Trophoblast cell (in vitro differentiated cells and primary cell): ENCODE data around the gene DEK.

Experiments
- DNase-seq, 2 donors: peaks; one replicate each; pipeline ENCODE4 v3.0.0-alpha.2; 2016
- H2AFZ ChIP-seq: 2 replicates; pipeline ENCODE4 v1.6.1; 2013; ENCODE audit warnings: low read length, moderate library complexity, mild to moderate bottlenecking; ENCODE audit not compliant: insufficient read depth, poor library complexity
- H2AK5ac ChIP-seq: 2 replicates; pipeline ENCODE4 v1.6.1; 2013; ENCODE audit warnings: mild to moderate bottlenecking, low read length
- H2BK120ac ChIP-seq: 2 replicates; pipeline ENCODE4 v1.6.1; 2013; ENCODE audit warnings: low read length, mild to moderate bottlenecking, moderate library complexity; ENCODE audit not compliant: insufficient read depth, poor library complexity
- H2BK12ac ChIP-seq: 2 replicates; pipeline ENCODE4 v1.6.1; 2013; ENCODE audit warnings: mild to moderate bottlenecking, low read length, moderate library complexity
- H2BK5ac ChIP-seq: 2 replicates; pipeline ENCODE4 v1.6.1; 2013; ENCODE audit warnings: low read length, low read depth, moderate library complexity, mild to moderate bottlenecking; ENCODE audit not compliant: poor library complexity
- H3K14ac ChIP-seq: 2 replicates; pipeline ENCODE4 v1.6.1; 2013; ENCODE audit warnings: mild to moderate bottlenecking, low read length
- H3K18ac ChIP-seq: 2 replicates; pipeline ENCODE4 v1.6.1; 2013; ENCODE audit warnings: mild to moderate bottlenecking, low read length
- H3K23ac ChIP-seq: 2 replicates; pipeline ENCODE4 v1.6.1; 2013; ENCODE audit warnings: low read length
- H3K27ac ChIP-seq: 2 replicates; pipeline ENCODE4 v1.5.1; 2013; ENCODE audit warnings: low read depth, mild to moderate bottlenecking, inconsistent platforms, low read length, moderate library complexity
- H3K27me3 ChIP-seq: 2 replicates; pipeline ENCODE4 v1.6.1; 2013; ENCODE audit warnings: inconsistent platforms, mild to moderate bottlenecking, low read length, moderate library complexity; ENCODE audit not compliant: insufficient read depth
- H3K36me3 ChIP-seq, 2 experiments: 1 replicate in 1 of 2; 2 replicates in 1 of 2; pipeline ENCODE4 v1.6.1; 2013; ENCODE audit warnings: low read length in 2 of 2, mild to moderate bottlenecking in 2 of 2, moderate library complexity in 1 of 2; ENCODE audit not compliant: insufficient read depth in 2 of 2, control insufficient read depth in 1 of 2
- H3K4ac ChIP-seq: 2 replicates; pipeline ENCODE4 v1.6.1; 2013; ENCODE audit warnings: low read depth, mild to moderate bottlenecking, low read length, moderate library complexity
- H3K4me1 ChIP-seq, 2 experiments: 1 replicate in 1 of 2; 2 replicates in 1 of 2; pipeline ENCODE4 v1.6.1; 2013; ENCODE audit warnings: low read length in 2 of 2, mild to moderate bottlenecking in 2 of 2, moderate library complexity in 1 of 2; ENCODE audit not compliant: insufficient read depth in 2 of 2, control insufficient read depth in 1 of 2
- H3K4me2 ChIP-seq: 2 replicates; pipeline ENCODE4 v1.6.1; 2013; ENCODE audit warnings: inconsistent platforms, mild to moderate bottlenecking, low read length, moderate library complexity
- H3K4me3 ChIP-seq: 2 replicates; pipeline ENCODE4 v1.5.1; 2013; ENCODE audit warnings: mild to moderate bottlenecking, low read depth, low read length, inconsistent platforms
- H3K79me1 ChIP-seq: one replicate; pipeline ENCODE4 v1.6.1; 2013; ENCODE audit warnings: low read length
- H3K79me2 ChIP-seq: 2 replicates; pipeline ENCODE4 v1.6.1; 2013; ENCODE audit warnings: low read length, mild to moderate bottlenecking; ENCODE audit not compliant: control insufficient read depth, insufficient read depth, poor library complexity
- H3K9ac ChIP-seq: 2 replicates; pipeline ENCODE4 v1.6.1; 2013; ENCODE audit warnings: mild to moderate bottlenecking, low read length
- H3K9me3 ChIP-seq: 2 replicates; pipeline ENCODE4 v1.6.1; 2013; ENCODE audit warnings: low read depth, mild to moderate bottlenecking, control low read depth, inconsistent platforms, low read length; ENCODE audit not compliant: insufficient read depth
- H4K12ac ChIP-seq: 2 replicates; pipeline ENCODE4 v1.6.1; 2013; ENCODE audit warnings: low read depth, mild to moderate bottlenecking, low read length, moderate library complexity
- H4K8ac ChIP-seq: 2 replicates; pipeline ENCODE4 v1.6.1; 2013; ENCODE audit warnings: low read depth, mild to moderate bottlenecking, low read length, moderate library complexity
- H4K91ac ChIP-seq: one replicate; pipeline ENCODE4 v1.6.1; 2013; ENCODE audit warnings: low read depth, mild to moderate bottlenecking, low read length, moderate library complexity
- WGBS: extraction: QIAGEN DNeasy Blood & Tissue Kit; methylation state at CpG from one replicate; pipeline ENCODE4 v1.1.7; 2013; ENCODE audit warnings: missing lambda C conversion rate; ENCODE audit not compliant: insufficient read length, insufficient coverage; ENCODE audit errors: extremely low coverage; 5-methylcytosine and 5-hydroxymethylcytosine counted together

Gene DEK

GRCh38 chr6:18214003-18214402 lies 50.3 kb downstream of the DEK start:
- Histone ChIP-seq H4K12ac (no peak overlapping the region), H3K79me2 (no peaks in the 10 kb centered on the region), H2AFZ (no peak overlapping the region), H3K27ac (no peak overlapping the region), H2BK12ac (no peak overlapping the region), H3K4me1 (no peaks in the 10 kb centered on the region), H2AK5ac (no peak overlapping the region), H3K9ac (no peak overlapping the region), H3K4ac (no peak overlapping the region), H2BK5ac (no peak overlapping the region), H4K91ac (no peak overlapping the region), H3K79me1 (no peaks in the 10 kb centered on the region), H3K4me3 (no peak overlapping the region), H3K36me3 (peaks cover 3 to 8% of the 10 kb centered on the region in 2 experiments), H3K23ac (no peak overlapping the region), H4K8ac (no peak overlapping the region), H3K4me2 (no peak overlapping the region), H3K18ac (no peak overlapping the region), H2BK120ac (no peak overlapping the region), H3K9me3 (peaks cover 5% of the 10 kb centered on the region), H3K14ac (no peak overlapping the region), H3K27me3 (no peaks in the 10 kb centered on the region)
- no CpG with 5 or more reads among the region's 4 CpGs for WGBS
- no peak for DNase-seq

GRCh38 chr6:18213439-18213838 lies 50.9 kb downstream of the DEK start:
- Histone ChIP-seq H3K4me3 (no peak overlapping the region), H3K23ac (no peak overlapping the region)
- WGBS, result no CpG with 5 or more reads among the region's 9 CpGs

GRCh38 chr6:18212231-18212630 lies 52.1 kb downstream of the DEK start:
- no peak overlapping the region for H3K4me2 ChIP-seq
- H2AK5ac ChIP-seq, result no peak overlapping the region
- H3K27me3 ChIP-seq, result no peaks in the 10 kb centered on the region
- no peak overlapping the region for H3K27ac ChIP-seq
- H3K9me3 ChIP-seq, result peaks cover 4% of the 10 kb centered on the region
- H4K8ac ChIP-seq, result no peak overlapping the region
- no peak overlapping the region for H3K18ac ChIP-seq
- H3K79me2 ChIP-seq, result no peaks in the 10 kb centered on the region
- H3K14ac ChIP-seq, result no peak overlapping the region
- no peak for DNase-seq
- no peaks in the 10 kb centered on the region for H3K4me1 ChIP-seq
- no peak overlapping the region for H4K91ac ChIP-seq
- no peak overlapping the region for H2BK120ac ChIP-seq
- H3K4me3 ChIP-seq, result no peak overlapping the region
- H2BK12ac ChIP-seq, result no peak overlapping the region
- H2AFZ ChIP-seq, result no peak overlapping the region
- no peaks in the 10 kb centered on the region for H3K79me1 ChIP-seq
- no CpG with 5 or more reads among the region's 4 CpGs for WGBS
- no peak overlapping the region for H3K4ac ChIP-seq
- no peak overlapping the region for H3K9ac ChIP-seq
- H2BK5ac ChIP-seq, result no peak overlapping the region
- H4K12ac ChIP-seq, result no peak overlapping the region
- H3K23ac ChIP-seq, result no peak overlapping the region
- peaks cover 6 to 11% of the 10 kb centered on the region in 2 experiments for H3K36me3 ChIP-seq

More at GRCh38 chr6:18213439-18213838, 50.9 kb downstream of the DEK start:
- no peak overlapping the region for H3K9ac ChIP-seq
- H3K4me1 ChIP-seq, result no peaks in the 10 kb centered on the region
- H2BK120ac ChIP-seq, result no peak overlapping the region
- no peak for DNase-seq
- no peak overlapping the region for H3K27ac ChIP-seq
- H3K79me1 ChIP-seq, result no peaks in the 10 kb centered on the region
- no peak overlapping the region for H3K18ac ChIP-seq
- peaks cover 3 to 8% of the 10 kb centered on the region in 2 experiments for H3K36me3 ChIP-seq
- no peak overlapping the region for H2BK5ac ChIP-seq
- no peak overlapping the region for H4K12ac ChIP-seq
- H4K8ac ChIP-seq, result no peak overlapping the region
- H2AK5ac ChIP-seq, result no peak overlapping the region
- no peaks in the 10 kb centered on the region for H3K27me3 ChIP-seq
- no peak overlapping the region for H4K91ac ChIP-seq
- H3K79me2 ChIP-seq, result no peaks in the 10 kb centered on the region
- no peak overlapping the region for H3K4ac ChIP-seq
- H2AFZ ChIP-seq, result no peak overlapping the region
- H3K9me3 ChIP-seq, result peaks cover 5% of the 10 kb centered on the region
- H2BK12ac ChIP-seq, result no peak overlapping the region
- no peak overlapping the region for H3K4me2 ChIP-seq
- H3K14ac ChIP-seq, result no peak overlapping the region

- H2BK5ac ChIP-seq, result no peak overlapping the region
- H3K18ac ChIP-seq, result no peak overlapping the region
- no peak overlapping the region for H2AFZ ChIP-seq
- H3K14ac ChIP-seq, result no peak overlapping the region
- no peak overlapping the region for H3K27ac ChIP-seq
- no CpG with 5 or more reads among the region's 6 CpGs for WGBS
- no peak overlapping the region for H2BK120ac ChIP-seq
- H2BK12ac ChIP-seq, result no peak overlapping the region
- DNase-seq, result no peak
- no peaks in the 10 kb centered on the region for H3K79me2 ChIP-seq
- no peak overlapping the region for H3K4me3 ChIP-seq
- H3K4me1 ChIP-seq, result no peaks in the 10 kb centered on the region
- no peaks in the 10 kb centered on the region for H3K79me1 ChIP-seq
- no peak overlapping the region for H3K4me2 ChIP-seq
- H4K8ac ChIP-seq, result no peak overlapping the region
- H3K9ac ChIP-seq, result peak overlapping the region; percentile 38
- H2AK5ac ChIP-seq, result no peak overlapping the region
- H3K9me3 ChIP-seq, result peaks cover 4% of the 10 kb centered on the region
- no peak overlapping the region for H3K23ac ChIP-seq
- no peaks in the 10 kb centered on the region for H3K27me3 ChIP-seq
- H4K12ac ChIP-seq, result no peak overlapping the region
- H3K4ac ChIP-seq, result no peak overlapping the region
- H4K91ac ChIP-seq, result no peak overlapping the region
- peaks cover 9 to 12% of the 10 kb centered on the region in 2 experiments for H3K36me3 ChIP-seq
Observed at GRCh38 chr6:18211338-18211737, 53.0 kb downstream of the DEK start.
